HG03432 (cell line): ENCODE data around the gene TMEM87B.

Experiments used
- ATAC-seq: cut with Tn5 transposase; IDR thresholded peaks from one replicate; pipeline ENCODE4 v1.9.1; 2021; ENCODE audit warnings: mild to moderate bottlenecking, moderate library complexity; ENCODE audit not compliant: unreplicated experiment

The TMEM87B gene

GRCh38 chr2:112054847-112055729 lies at the start of gene TMEM87B:
TSS of gene TMEM87B (plus strand) at chr2:112055269. CDS start at chr2:112055592, 323 bp downstream.
- peak; percentile 52 for ATAC-seq

- ATAC-seq: no peak
These were observed 49.5 kb upstream of the TMEM87B start for GRCh38 chr2:112005406-112006075.

GRCh38 chr2:112006076-112006410 lies 49.0 kb upstream of the TMEM87B start:
- ATAC-seq: no peak

- no peak for ATAC-seq
These were observed 47.6 kb upstream of the TMEM87B start for GRCh38 chr2:112007493-112007892.

GRCh38 chr2:112008910-112009485 lies 46.1 kb upstream of the TMEM87B start:
- no peak for ATAC-seq

- no peak for ATAC-seq
These were observed 44.3 kb upstream of the TMEM87B start for GRCh38 chr2:112010751-112011150.

GRCh38 chr2:112012556-112012955 lies 42.5 kb upstream of the TMEM87B start:
- no peak for ATAC-seq

GRCh38 chr2:112018846-112019245 lies 36.2 kb upstream of the TMEM87B start:
- no peak for ATAC-seq

- no peak for ATAC-seq
These were observed 35.5 kb upstream of the TMEM87B start for GRCh38 chr2:112019569-112019982.

- no peak for ATAC-seq
These were observed 34.5 kb upstream of the TMEM87B start for GRCh38 chr2:112020561-112020960.

GRCh38 chr2:112021290-112021689 lies 33.8 kb upstream of the TMEM87B start:
- ATAC-seq: no peak

GRCh38 chr2:112021781-112022231 lies 33.3 kb upstream of the TMEM87B start:
- no peak for ATAC-seq

- ATAC-seq: no peak
These were observed 31.4 kb upstream of the TMEM87B start for GRCh38 chr2:112023707-112024106.

- ATAC-seq: no peak
These were observed 30.8 kb upstream of the TMEM87B start for GRCh38 chr2:112024231-112024630.

GRCh38 chr2:112024896-112025491 lies 30.1 kb upstream of the TMEM87B start:
- no peak for ATAC-seq

- ATAC-seq: no peak
These were observed 28.6 kb upstream of the TMEM87B start for GRCh38 chr2:112026509-112026908.

GRCh38 chr2:112027767-112028166 lies 27.3 kb upstream of the TMEM87B start:
- no peak for ATAC-seq

GRCh38 chr2:112029164-112029563 lies 25.9 kb upstream of the TMEM87B start:
- ATAC-seq: no peak

GRCh38 chr2:112031473-112032223 lies 23.4 kb upstream of the TMEM87B start:
- ATAC-seq: no peak

GRCh38 chr2:112032224-112032586 lies 22.9 kb upstream of the TMEM87B start:
- ATAC-seq: no peak
